Measurements from ENCODE around the gene CA12. TPM values are rescaled to one million over a fixed set of nuclear protein-coding genes. Genes with fewer than 3 reads are reported as not detected.

The CA12 gene
- polyA plus RNA-seq, 3 donors: not detected

DNA sequence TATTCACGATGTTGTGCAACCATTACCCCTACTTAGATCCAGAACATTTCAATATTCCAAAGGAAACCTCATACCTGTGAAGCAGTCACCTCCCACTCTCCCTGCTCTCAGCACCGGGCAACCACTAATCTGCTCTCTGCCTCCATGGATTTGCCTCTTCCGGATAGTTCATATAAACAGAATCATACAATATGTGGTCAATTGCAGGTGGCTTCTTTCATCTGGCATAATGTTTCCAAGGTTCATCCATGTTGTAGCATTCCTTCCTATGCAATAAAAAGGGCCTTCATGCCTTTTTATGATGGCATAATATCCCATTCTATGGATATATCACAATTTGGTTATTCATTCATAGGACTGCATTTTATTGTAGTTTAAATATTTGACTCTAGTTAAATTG lies 23.9 kb downstream of the CA12 start:
- Histone ChIP-seq H2AFZ (ENCODE audit: insufficient read depth, low read depth, low read length, poor library complexity, severe bottlenecking) (no peak overlapping the region), H3K9me3 (replicated peaks in 1 of 2; ENCODE audit: control insufficient read depth in 1 of 2, insufficient read depth in 1 of 2, low read length in 2 of 2) (no peaks in the 10 kb centered on the region), H3K36me3 (replicated peaks in 1 of 2; ENCODE audit: control insufficient read depth in 1 of 2, insufficient read depth in 2 of 2, low read length in 2 of 2) (no peaks in the 10 kb centered on the region), H3K4me1 (ENCODE audit: control insufficient read depth in 1 of 2, insufficient read depth in 2 of 2, low read length in 2 of 2) (peaks cover 0 to 1% of the 10 kb centered on the region in 2 donors), H3K4me3 (replicated peaks in 1 of 3; ENCODE audit: low read depth in 2 of 3, low read length in 3 of 3) (no peak overlapping the region), H3K4me2 (replicated peaks; ENCODE audit: extremely low read depth, low read length, poor library complexity, severe bottlenecking) (no peak overlapping the region), H4K20me1 (ENCODE audit: insufficient read depth, low read length) (no peaks in the 10 kb centered on the region), H3K9ac (ENCODE audit: insufficient read depth, low read length, poor library complexity, severe bottlenecking) (no peak overlapping the region), H3K27me3 (ENCODE audit: control insufficient read depth in 2 of 2, insufficient read depth in 2 of 2, low read length in 2 of 2) (no peaks in the 10 kb centered on the region), H3K79me2 (ENCODE audit: insufficient read depth, low read length) (no peaks in the 10 kb centered on the region), H3K27ac (ENCODE audit: low read depth in 1 of 2, low read length in 2 of 2) (no peak overlapping the region)
- Mint-ChIP-seq H3K27me3 (ENCODE audit: low read depth in 3 of 3) (peaks cover 3 to 4% (median 3%) of the 10 kb centered on the region in 3 donors), H3K9me3 (peaks cover 0 to 2% (median 0%) of the 10 kb centered on the region in 7 donors), H3K4me3 (no peak overlapping the region), H3K36me3 (no peaks in the 10 kb centered on the region), H3K27ac (no peak overlapping the region), H3K4me1 (peaks cover 2% of the 10 kb centered on the region)
- DNase-seq: no peak
- TF ChIP-seq, protein P1, sequence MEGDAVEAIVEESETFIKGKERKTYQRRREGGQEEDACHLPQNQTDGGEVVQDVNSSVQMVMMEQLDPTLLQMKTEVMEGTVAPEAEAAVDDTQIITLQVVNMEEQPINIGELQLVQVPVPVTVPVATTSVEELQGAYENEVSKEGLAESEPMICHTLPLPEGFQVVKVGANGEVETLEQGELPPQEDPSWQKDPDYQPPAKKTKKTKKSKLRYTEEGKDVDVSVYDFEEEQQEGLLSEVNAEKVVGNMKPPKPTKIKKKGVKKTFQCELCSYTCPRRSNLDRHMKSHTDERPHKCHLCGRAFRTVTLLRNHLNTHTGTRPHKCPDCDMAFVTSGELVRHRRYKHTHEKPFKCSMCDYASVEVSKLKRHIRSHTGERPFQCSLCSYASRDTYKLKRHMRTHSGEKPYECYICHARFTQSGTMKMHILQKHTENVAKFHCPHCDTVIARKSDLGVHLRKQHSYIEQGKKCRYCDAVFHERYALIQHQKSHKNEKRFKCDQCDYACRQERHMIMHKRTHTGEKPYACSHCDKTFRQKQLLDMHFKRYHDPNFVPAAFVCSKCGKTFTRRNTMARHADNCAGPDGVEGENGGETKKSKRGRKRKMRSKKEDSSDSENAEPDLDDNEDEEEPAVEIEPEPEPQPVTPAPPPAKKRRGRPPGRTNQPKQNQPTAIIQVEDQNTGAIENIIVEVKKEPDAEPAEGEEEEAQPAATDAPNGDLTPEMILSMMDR (IDR thresholded peaks at IDR 0.05): no peak
- intact Hi-C loops (cut with micrococcal nuclease): no loop called here
- WGBS (ENCODE audit: insufficient coverage): 94% methylated on average over 3 of the region's 3 CpGs

DNA sequence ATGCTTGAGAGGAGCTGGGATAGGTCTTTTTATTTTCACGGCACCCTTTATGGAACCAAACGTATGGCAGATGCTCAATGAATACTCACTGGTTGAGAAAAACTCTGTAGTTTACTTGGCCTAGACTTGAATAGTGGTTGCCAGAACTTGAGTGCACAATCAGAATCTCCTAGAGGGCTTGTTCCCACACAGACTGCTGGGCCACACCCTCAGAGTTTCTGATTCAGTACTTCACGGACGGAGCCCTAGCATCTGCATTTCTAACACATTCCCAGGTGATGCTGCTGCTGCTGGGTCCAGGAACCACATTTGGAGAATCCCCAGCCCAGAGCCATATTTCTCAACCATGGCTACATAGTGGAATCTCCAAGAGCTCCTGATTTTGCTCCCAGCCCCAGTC lies 24.6 kb downstream of the CA12 start:
- H3K4me3 ChIP-seq (replicated peaks in 1 of 3; ENCODE audit: low read depth in 2 of 3, low read length in 3 of 3): no peak overlapping the region
- intact Hi-C loops (cut with micrococcal nuclease): no loop called here
- TF ChIP-seq, protein P1 (IDR thresholded peaks at IDR 0.05): no peak
- H2AFZ ChIP-seq (ENCODE audit: insufficient read depth, low read depth, low read length, poor library complexity, severe bottlenecking): no peak overlapping the region
- peaks cover 2% of the 10 kb centered on the region for H3K4me1 Mint-ChIP-seq
- H3K79me2 ChIP-seq (ENCODE audit: insufficient read depth, low read length): no peaks in the 10 kb centered on the region
- no peak overlapping the region for H3K27ac ChIP-seq (ENCODE audit: low read depth in 1 of 2, low read length in 2 of 2)
- H3K4me3 Mint-ChIP-seq: no peak overlapping the region
- H3K9ac ChIP-seq (ENCODE audit: insufficient read depth, low read length, poor library complexity, severe bottlenecking): no peak overlapping the region
- no peaks in the 10 kb centered on the region for H3K4me1 ChIP-seq (ENCODE audit: control insufficient read depth in 1 of 2, insufficient read depth in 2 of 2, low read length in 2 of 2)
- 83% methylated on average over 2 of the region's 4 CpGs for WGBS (ENCODE audit: insufficient coverage)
- DNase-seq: no peak
- H4K20me1 ChIP-seq (ENCODE audit: insufficient read depth, low read length): no peaks in the 10 kb centered on the region
- H3K36me3 ChIP-seq (replicated peaks in 1 of 2; ENCODE audit: control insufficient read depth in 1 of 2, insufficient read depth in 2 of 2, low read length in 2 of 2): no peaks in the 10 kb centered on the region
- no peaks in the 10 kb centered on the region for H3K9me3 ChIP-seq (replicated peaks in 1 of 2; ENCODE audit: control insufficient read depth in 1 of 2, insufficient read depth in 1 of 2, low read length in 2 of 2)
- H3K27me3 ChIP-seq (ENCODE audit: control insufficient read depth in 2 of 2, insufficient read depth in 2 of 2, low read length in 2 of 2): no peaks in the 10 kb centered on the region
- no peak overlapping the region for H3K4me2 ChIP-seq (replicated peaks; ENCODE audit: extremely low read depth, low read length, poor library complexity, severe bottlenecking)
- peaks cover 2 to 3% (median 3%) of the 10 kb centered on the region in 3 donors for H3K27me3 Mint-ChIP-seq (ENCODE audit: low read depth in 3 of 3)
- H3K36me3 Mint-ChIP-seq: no peaks in the 10 kb centered on the region
- H3K27ac Mint-ChIP-seq: no peak overlapping the region
- peaks cover 0 to 2% (median 0%) of the 10 kb centered on the region in 7 donors for H3K9me3 Mint-ChIP-seq

Measured in CD14-positive monocyte (primary cell).